ENCODE measurements around the gene PRAMEF20. TPM values are rescaled to one million over a fixed set of nuclear protein-coding genes. Genes with fewer than 3 reads are reported as not detected.

Gene PRAMEF20
- polyA plus RNA-seq, 1 of the 3 experiments (the other 2 are of a cell fraction), result not detected

DNA sequence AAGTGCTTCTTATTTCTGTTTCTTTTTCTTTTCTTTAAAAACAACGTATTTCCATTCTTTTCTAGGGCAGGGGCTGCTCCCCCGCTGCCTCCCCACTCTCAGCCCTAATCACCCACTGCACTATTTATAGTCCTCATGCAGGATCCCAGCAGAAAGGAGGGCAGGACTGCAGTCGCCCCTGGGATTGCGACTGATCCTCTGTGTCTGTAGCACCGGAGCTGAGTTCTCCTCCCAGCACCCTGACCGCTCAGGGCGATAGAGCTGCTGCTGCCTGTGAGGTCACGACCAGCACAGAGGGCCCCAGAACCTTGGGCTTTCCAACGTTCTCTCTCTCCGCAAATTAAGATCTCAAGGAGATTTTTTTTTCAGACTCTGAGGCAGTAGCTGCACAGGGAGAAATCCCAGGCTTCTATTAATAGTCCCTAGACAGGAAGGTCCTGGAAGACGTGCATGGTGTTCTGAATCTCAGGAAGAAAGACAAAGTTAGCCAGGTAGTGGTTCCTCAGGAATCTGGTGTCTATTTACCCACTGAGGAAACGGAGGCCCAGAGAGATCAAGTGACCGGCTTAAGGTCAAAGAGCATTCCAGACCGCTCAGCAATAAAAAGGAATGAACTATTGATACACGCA, 46.8 kb downstream of the PRAMEF20 start:
- WGBS (ENCODE audit: low lambda C conversion rate), result 6% methylated on average over 15 of the region's 15 CpGs
- TF ChIP-seq TAF1 (IDR thresholded peaks at IDR 0.05; ENCODE audit: borderline replicate concordance, low read depth, low read length) (no peak), MXI1 (IDR thresholded peaks at IDR 0.05; ENCODE audit: low read depth, low read length) (no peak), GATA2 (CRISPR knock-in tag; IDR thresholded peaks at IDR 0.05) (no peak), FOSL2 (IDR thresholded peaks at IDR 0.05; ENCODE audit: borderline replicate concordance, low read depth) (no peak), SMC3 (IDR thresholded peaks at IDR 0.05; ENCODE audit: low read depth, low read length) (no peak), CHD2 (IDR thresholded peaks at IDR 0.05; ENCODE audit: low read length, partially characterized antibody) (no peak), EZH2phosphoT487 (IDR thresholded peaks at IDR 0.05; ENCODE audit: borderline replicate concordance, low read depth) (no peak), RAD21 (IDR thresholded peaks at IDR 0.05; ENCODE audit: low read length) (no peak), SIN3A (IDR thresholded peaks at IDR 0.05; ENCODE audit: borderline replicate concordance, low read depth, low read length) (no peak), ELF1 (IDR thresholded peaks at IDR 0.05) (no peak), YY1 (IDR thresholded peaks at IDR 0.05; ENCODE audit: low read depth) (no peak)
- TF ChIP-seq, protein P1, sequence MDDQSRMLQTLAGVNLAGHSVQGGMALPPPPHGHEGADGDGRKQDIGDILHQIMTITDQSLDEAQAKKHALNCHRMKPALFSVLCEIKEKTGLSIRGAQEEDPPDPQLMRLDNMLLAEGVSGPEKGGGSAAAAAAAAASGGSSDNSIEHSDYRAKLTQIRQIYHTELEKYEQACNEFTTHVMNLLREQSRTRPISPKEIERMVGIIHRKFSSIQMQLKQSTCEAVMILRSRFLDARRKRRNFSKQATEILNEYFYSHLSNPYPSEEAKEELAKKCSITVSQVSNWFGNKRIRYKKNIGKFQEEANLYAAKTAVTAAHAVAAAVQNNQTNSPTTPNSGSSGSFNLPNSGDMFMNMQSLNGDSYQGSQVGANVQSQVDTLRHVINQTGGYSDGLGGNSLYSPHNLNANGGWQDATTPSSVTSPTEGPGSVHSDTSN (IDR thresholded peaks at IDR 0.05), result no peak
- TF ChIP-seq, protein P2, sequence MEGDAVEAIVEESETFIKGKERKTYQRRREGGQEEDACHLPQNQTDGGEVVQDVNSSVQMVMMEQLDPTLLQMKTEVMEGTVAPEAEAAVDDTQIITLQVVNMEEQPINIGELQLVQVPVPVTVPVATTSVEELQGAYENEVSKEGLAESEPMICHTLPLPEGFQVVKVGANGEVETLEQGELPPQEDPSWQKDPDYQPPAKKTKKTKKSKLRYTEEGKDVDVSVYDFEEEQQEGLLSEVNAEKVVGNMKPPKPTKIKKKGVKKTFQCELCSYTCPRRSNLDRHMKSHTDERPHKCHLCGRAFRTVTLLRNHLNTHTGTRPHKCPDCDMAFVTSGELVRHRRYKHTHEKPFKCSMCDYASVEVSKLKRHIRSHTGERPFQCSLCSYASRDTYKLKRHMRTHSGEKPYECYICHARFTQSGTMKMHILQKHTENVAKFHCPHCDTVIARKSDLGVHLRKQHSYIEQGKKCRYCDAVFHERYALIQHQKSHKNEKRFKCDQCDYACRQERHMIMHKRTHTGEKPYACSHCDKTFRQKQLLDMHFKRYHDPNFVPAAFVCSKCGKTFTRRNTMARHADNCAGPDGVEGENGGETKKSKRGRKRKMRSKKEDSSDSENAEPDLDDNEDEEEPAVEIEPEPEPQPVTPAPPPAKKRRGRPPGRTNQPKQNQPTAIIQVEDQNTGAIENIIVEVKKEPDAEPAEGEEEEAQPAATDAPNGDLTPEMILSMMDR (IDR thresholded peaks at IDR 0.05), result no peak
- TF ChIP-seq, protein P3, sequence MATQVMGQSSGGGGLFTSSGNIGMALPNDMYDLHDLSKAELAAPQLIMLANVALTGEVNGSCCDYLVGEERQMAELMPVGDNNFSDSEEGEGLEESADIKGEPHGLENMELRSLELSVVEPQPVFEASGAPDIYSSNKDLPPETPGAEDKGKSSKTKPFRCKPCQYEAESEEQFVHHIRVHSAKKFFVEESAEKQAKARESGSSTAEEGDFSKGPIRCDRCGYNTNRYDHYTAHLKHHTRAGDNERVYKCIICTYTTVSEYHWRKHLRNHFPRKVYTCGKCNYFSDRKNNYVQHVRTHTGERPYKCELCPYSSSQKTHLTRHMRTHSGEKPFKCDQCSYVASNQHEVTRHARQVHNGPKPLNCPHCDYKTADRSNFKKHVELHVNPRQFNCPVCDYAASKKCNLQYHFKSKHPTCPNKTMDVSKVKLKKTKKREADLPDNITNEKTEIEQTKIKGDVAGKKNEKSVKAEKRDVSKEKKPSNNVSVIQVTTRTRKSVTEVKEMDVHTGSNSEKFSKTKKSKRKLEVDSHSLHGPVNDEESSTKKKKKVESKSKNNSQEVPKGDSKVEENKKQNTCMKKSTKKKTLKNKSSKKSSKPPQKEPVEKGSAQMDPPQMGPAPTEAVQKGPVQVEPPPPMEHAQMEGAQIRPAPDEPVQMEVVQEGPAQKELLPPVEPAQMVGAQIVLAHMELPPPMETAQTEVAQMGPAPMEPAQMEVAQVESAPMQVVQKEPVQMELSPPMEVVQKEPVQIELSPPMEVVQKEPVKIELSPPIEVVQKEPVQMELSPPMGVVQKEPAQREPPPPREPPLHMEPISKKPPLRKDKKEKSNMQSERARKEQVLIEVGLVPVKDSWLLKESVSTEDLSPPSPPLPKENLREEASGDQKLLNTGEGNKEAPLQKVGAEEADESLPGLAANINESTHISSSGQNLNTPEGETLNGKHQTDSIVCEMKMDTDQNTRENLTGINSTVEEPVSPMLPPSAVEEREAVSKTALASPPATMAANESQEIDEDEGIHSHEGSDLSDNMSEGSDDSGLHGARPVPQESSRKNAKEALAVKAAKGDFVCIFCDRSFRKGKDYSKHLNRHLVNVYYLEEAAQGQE (IDR thresholded peaks at IDR 0.05; ENCODE audit: low read depth, low read length), result no peak
- no peaks in the 10 kb centered on the region for H3K9me2 ChIP-seq
- no peak overlapping the region for H3K4me3 ChIP-seq (ENCODE audit: low read depth in 2 of 2, low read length in 1 of 2)
- no peaks in the 10 kb centered on the region for H3K4me1 ChIP-seq (ENCODE audit: control insufficient read depth in 1 of 2, insufficient read depth in 2 of 2, low read depth in 1 of 2, low read length in 1 of 2)
- CTCF ChIA-PET, result no interaction called here
- H3K4me2 ChIP-seq, result no peak overlapping the region
- H4K20me1 ChIP-seq (ENCODE audit: insufficient read depth), result no peaks in the 10 kb centered on the region
- no peaks in the 10 kb centered on the region for H3K36me3 ChIP-seq (replicated peaks in 1 of 2; ENCODE audit: control insufficient read depth in 1 of 2, insufficient read depth in 2 of 2, low read length in 1 of 2)
- H3F3A ChIP-seq (replicated peaks; ENCODE audit: insufficient read depth), result no peaks in the 10 kb centered on the region
- POLR2A ChIA-PET, result interaction anchor here (0.7 kb wide), 1 partner anchor 72 kb away, joined by 3 read pairs; no protein-coding TSS in a partner anchor
- no peak overlapping the region for H3K9ac ChIP-seq
- no peak overlapping the region for H2AFZ ChIP-seq (ENCODE audit: low read depth)
- DNase-seq, result no peak
- H3K27ac ChIP-seq (ENCODE audit: low read depth in 2 of 2, low read length in 1 of 2), result no peak overlapping the region
- no peaks in the 10 kb centered on the region; the same call in 1 of the 2 replicates for H3K27me3 ChIP-seq (ENCODE audit: insufficient read depth)
- no peaks in the 10 kb centered on the region for H3K79me2 ChIP-seq (ENCODE audit: insufficient read depth)
- no peaks in the 10 kb centered on the region for H3K9me3 ChIP-seq

Data from SK-N-SH (cell line).